Body of pancreas (tissue), 4 donors: Measurements from ENCODE around the gene XDH.

Experiments used
- CTCF ChIP-seq, 7 experiments: fragments of 450-650 bp in 4 of 7; fragments of 200-600 bp in 3 of 7; sonication (generic) in 3 of 7; IDR thresholded peaks; one replicate each; pipeline ENCODE4 v1.5.1; 2016 to 2019; ENCODE audit warnings: antibody characterized with exemption in 7 of 7
- POLR2A ChIP-seq, 3 donors: fragments of 450-650 bp; IDR thresholded peaks; one replicate each; pipeline ENCODE4 v1.6.1; 2016; ENCODE audit warnings: antibody characterized with exemption in 3 of 3, mild to moderate bottlenecking in 2 of 3

GRCh38 chr2:31401580-31401979 is 13.0 kb downstream of the XDH start:
- no peak for TF ChIP-seq POLR2A (IDR thresholded peaks at IDR 0.05)
- no peak for TF ChIP-seq CTCF (IDR thresholded peaks at IDR 0.05)
